Measurements from ENCODE around the gene SEC24C.

DNA sequence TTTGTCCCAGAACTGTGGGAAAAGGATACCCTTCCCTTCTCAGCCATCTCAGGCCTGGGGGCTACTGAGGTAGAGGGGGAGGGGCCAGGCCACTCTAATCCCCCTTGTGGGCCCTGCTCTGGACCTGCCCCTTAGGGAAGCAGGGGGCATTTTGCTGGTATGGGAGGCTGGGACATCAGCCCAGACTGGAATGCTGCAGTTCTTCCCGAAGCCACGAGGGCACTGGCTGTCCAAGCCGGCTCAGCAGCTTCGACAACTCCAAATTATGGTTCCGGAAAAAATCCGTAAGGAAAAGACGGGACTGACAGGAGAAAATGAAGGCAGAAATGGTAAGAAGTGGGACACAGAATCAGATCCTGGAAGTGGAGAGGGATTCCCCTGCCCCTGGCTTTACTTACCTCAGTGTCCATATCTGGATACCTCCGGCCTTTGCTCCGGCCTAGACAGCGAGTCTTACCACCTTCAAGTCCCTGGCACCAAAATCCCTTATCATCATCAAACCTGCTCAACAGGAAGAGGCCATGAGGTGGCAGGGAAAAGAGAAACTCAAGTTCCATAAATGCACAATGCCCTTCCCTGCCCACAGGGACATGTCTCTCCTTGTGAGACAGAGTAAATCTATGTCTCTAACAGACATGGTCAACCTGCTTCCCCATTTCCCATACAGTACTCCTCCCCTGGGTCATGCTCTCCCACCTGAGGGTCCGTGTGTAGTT is 58.3 kb downstream of the SEC24C start:
- TF ChIP-seq, protein P1, sequence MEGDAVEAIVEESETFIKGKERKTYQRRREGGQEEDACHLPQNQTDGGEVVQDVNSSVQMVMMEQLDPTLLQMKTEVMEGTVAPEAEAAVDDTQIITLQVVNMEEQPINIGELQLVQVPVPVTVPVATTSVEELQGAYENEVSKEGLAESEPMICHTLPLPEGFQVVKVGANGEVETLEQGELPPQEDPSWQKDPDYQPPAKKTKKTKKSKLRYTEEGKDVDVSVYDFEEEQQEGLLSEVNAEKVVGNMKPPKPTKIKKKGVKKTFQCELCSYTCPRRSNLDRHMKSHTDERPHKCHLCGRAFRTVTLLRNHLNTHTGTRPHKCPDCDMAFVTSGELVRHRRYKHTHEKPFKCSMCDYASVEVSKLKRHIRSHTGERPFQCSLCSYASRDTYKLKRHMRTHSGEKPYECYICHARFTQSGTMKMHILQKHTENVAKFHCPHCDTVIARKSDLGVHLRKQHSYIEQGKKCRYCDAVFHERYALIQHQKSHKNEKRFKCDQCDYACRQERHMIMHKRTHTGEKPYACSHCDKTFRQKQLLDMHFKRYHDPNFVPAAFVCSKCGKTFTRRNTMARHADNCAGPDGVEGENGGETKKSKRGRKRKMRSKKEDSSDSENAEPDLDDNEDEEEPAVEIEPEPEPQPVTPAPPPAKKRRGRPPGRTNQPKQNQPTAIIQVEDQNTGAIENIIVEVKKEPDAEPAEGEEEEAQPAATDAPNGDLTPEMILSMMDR (IDR thresholded peaks at IDR 0.05), result no peak
- no peak for TF ChIP-seq POLR2A (IDR thresholded peaks at IDR 0.05)

Data from thyroid gland (tissue), 4 donors.